ENCODE data around the gene DHX30.
"Not testable (repeated sequence)": the region's sequence is repeated elsewhere in the genome, so short reads cannot be mapped to it uniquely, and the experiment has no call there.

Gene DHX30

DNA sequence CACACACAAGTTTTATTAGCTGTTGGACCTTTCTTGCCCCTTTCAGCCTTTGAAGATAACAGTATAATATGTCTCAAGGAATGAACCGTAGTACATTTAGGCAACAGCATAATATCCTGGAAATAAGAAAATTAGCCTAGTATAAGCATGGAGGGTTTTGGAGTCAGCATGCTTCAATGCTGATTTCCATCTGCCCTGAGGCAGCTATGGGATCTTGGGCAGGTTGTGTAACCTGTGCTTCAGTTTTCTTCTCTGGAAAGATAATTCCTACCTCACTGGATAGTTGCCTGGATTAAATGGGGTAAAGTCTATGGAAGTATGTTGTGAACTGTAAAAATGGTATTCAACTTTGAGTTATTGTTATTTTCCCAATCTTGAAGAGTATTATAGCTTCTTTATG, 1.6 kb downstream of the DHX30 start:
- DNase-seq: no peak

DNA sequence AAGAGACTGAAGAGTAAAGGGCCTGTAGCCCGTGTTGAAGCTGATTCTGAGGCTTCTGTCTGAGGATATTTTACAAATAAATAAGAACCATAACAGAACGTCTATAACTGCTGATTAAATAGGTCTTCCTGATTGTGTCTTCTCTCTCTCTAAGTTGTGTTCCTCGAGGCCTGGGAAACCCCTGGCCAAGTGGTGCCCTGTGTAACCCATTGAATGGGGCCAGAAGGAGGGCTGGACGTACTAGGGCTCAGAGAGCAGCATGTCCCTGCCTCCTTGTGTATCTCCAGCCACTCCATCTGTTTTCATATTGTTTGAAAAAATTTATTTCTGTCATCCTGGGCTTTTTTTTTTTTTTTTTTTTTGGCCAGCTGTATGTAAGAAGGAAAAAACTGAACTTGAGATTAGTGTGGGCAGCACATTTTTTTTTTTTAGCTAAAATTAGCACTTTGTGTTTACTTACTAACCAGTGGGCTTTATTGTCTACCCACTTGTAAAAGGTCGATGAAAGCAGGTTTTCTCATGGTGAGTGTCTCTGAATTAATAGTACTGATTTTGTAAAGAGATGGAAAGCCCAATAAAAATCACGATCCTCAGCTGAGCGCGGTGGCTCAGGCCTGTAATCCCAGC, 10.7 kb downstream of the DHX30 start:
- no peak for DNase-seq

DNA sequence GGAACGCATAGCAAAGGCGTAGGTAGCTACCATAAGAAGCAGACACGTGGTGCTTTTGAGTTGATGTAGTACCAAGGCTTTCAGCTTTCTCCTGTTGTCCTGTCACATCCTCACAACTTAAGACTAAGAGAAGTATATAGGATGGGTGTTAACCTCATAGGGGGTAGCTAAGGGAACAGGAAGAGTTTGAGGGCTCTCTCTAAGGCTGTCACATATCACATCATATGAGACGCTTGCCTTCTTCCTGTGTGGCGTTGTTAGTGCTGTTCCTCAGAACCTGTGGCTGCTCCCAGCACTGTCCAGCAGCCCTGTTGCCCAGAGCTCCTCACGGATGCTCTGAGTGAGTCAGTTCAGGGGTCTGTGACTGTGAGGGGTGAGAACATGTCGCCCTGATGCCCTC, 14.7 kb downstream of the DHX30 start:
- no peak for DNase-seq

DNA sequence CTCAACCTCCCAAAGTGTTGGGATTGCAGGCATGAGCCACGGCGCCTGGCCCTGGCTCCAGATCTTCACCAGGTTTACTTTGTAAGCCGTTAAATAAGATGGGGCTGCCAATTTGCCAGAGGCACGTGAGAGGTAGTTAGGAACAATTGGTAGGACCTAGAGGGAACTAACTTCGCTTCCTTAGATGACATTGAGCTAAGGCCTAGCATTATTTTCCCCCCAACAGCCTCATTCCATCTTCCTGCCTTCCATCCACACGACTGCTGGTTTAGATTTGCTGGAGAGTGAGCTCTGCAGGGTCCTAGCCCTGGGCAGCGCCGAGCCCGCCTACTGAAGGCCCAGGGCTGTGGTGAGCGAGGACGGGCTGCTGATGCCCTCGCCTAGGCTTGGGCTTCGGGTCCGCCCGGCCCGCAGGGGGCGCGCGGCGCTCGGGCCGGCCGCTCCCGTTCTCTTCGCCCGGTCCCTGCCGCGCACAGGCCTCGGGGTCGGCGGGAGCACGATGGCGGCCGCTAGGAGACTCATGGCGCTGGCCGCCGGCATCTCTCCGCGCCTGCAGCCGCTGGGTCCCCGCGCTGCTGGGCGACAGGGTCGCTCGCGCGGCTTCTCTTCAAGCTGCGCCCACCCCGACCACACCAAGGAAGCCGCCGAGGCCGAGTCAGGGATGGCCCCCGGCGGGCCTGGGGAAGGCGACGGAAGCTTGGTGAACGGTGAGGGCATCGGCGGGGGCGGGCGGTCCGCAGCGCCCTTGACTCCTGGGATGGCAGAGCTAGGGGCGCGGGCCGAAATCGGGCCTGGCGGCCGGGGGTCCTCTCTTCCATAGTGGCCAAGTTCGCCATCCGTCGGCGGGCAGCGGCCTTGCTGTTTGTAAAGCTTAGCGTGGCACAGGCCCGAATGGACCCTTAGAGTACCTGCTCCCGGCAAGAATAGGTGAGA, 21.9 kb downstream of the DHX30 start:
- peak; percentile 83 for DNase-seq

DNA sequence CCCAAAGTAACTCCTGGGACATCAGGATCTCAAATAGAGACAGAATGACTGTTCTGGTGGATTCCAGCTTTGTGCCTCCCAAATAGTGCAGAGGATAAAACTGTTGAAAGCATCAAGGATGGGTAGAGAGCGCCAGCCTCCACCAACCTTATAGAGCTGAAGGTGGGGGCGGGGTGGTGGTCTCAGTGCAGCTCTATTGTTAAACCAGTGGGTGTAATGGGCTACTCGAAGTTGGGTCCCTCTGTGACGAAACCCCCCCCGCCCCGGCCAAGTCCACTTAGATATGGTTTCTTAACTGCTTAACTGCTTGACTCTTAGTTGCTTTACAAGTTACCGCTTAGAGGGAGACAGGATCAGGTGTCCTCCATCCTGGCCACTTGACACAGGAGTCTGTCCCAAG, 22.7 kb downstream of the DHX30 start:
- DNase-seq: no peak

DNA sequence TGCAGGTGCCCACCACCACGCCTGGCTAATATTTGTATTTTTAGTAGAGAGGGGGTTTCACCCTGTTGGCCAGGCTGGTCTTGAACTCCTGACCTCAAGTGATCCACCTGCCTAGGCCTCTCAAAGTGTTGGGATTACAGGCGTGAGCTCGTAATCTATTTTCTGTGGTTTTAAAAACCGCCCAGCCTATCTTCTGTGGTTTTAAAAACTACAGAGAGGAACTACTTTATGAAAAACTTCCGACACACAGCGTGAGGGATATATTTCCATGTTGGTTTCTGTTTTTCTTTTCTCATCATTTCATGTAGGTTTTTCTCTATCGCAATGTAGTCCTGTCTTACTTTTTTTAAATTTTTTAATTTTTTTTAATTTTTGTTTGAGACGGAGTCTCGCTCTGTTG, 26.5 kb downstream of the DHX30 start:
- not testable (repeated sequence) for DNase-seq

DNA sequence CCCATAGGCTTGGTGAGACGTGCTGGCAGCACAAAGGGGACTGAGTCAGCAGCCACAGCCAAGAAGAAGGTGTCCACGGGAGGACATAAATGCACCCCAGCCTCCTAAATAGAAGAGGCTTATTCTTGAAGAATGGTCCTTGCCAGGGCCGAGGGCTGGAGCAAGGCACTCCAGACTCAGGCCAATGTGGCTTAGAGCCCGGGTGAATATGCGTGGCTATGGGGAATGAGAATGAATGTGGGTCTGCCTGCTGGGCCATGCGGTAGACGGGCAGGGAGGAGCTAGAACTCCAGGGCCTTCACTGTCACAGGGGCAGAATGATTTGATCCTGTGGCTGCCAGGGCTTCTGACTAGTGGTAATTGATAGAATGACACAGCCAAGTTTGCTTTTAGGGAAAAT, 34.0 kb downstream of the DHX30 start:
- no peak for DNase-seq

DNA sequence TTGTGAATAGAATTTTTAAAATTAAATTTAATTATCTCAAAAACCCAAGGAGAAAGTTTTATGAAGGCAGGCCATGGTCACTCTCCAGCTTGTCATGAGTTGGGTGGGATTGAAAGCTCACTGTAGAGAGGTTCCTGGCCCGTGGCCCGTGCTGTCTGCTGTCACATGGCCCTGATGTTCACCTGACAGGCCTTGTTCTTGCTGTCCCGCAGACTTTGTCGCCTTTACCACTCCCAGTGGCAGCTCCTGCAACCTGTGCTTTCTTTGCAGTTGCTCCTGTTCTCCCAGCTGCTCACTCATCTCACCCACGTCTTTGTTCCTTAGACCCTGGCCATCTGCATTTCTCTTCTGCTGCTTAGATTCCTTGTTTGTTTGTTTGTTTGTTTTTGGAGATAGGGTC, 35.6 kb downstream of the DHX30 start:
- no peak for DNase-seq

DNA sequence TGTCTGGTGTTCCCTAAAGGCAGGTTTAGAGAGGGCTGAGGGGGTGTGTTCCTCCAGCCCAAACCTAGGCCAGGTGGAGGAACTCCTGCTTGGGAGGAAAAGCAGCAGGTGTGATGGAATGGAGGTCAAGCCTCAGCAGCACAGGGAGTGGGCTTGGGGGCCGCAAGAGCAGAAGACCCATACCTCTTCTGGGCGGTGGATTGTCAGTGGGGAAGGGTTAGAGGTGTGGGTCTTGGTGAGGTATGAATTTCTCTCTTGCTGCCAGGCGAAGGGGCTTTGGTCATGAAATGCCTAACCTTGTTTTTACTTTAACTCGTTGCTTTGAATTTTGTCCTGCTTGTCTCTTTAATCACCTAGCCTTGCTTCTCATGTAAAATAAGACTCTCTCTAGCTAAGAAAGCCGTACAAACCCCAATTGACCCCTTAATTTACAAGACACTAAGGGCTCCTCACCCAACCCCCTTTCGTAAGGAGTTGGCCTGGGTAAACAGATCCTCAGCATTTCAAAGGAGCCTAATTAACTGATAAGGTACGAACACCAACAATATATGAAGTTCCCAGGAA, 38.9 kb downstream of the DHX30 start:
- DNase-seq: no peak

DNA sequence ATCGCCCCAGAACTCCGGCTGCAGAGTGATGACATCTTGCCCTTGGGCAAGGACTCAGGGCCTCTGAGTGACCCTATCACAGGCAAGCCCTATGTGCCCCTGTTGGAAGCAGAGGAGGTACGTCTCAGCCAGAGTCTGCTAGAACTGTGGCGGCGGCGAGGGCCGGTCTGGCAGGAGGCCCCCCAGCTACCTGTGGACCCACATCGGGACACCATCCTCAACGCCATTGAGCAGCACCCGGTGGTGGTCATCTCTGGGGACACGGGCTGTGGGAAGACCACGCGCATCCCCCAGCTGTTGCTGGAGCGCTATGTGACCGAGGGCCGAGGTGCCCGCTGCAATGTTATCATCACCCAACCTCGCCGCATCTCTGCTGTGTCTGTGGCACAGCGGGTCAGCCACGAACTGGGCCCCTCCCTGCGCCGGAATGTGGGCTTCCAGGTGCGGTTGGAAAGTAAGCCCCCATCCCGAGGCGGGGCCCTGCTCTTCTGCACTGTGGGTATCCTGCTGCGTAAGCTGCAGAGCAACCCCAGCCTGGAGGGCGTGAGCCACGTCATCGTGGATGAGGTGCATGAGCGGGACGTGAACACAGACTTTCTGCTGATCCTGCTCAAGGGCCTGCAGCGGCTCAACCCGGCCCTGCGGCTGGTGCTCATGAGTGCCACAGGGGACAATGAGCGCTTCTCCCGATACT, 43.4 kb downstream of the DHX30 start:
- no peak for DNase-seq

DNA sequence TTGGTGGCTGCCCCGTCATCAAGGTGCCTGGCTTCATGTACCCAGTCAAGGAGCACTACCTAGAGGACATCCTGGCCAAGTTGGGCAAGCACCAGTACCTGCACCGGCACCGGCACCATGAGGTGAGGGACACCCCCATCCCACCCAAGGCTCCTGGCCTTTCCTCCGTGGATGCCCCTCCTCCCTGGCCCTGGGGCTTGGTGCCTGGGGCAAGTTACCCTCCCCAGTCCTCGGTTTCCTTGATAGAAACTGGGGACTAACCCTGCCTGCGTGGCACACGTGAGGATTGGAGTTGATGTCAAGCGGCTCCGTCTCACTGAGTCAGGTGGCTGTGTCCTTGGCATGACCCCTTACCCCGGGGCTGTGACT, 43.9 kb downstream of the DHX30 start:
- no peak for DNase-seq

DNA sequence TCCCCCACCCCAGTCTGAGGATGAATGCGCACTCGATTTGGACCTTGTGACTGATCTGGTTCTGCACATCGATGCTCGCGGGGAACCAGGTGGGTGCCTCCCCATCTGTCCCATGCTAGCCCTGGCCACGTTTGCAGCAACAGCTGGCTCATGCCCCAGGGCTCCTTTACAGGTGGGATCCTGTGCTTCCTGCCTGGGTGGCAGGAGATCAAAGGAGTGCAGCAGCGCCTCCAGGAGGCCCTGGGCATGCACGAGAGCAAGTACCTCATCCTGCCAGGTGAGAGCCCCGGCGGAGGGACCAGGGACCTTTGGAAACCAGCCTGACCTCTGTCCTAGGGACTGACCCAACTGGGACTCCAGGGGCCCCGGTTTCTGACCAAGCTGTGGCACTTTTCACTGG, 44.3 kb downstream of the DHX30 start:
- DNase-seq: no peak

DNA sequence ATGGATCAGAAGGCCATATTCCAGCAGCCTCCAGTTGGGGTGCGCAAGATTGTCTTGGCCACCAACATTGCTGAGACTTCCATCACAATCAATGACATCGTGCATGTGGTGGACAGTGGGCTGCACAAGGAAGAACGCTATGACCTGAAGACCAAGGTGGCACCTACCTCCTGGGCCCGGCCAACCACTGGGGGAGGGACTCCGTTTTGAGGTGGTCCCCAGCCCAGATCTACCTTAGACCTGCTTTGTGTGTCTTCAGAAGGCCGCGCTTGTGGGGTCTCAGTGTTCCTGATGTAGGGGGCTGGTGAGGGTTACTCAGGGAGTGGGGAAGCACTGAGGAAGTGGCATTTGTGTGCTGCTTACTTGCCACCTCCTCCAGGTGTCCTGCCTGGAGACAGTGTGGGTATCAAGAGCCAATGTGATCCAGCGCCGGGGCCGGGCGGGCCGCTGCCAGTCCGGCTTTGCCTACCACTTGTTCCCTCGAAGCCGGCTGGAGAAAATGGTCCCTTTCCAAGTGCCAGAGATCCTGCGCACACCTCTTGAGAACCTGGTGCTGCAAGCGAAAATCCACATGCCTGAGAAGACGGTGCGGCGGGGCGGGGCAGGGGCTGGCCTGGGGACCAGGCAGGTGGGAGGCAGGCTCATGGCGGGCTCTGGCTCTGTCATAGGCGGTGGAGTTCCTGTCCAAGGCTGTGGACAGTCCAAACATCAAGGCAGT, 45.0 kb downstream of the DHX30 start:
- no peak for DNase-seq

DNA sequence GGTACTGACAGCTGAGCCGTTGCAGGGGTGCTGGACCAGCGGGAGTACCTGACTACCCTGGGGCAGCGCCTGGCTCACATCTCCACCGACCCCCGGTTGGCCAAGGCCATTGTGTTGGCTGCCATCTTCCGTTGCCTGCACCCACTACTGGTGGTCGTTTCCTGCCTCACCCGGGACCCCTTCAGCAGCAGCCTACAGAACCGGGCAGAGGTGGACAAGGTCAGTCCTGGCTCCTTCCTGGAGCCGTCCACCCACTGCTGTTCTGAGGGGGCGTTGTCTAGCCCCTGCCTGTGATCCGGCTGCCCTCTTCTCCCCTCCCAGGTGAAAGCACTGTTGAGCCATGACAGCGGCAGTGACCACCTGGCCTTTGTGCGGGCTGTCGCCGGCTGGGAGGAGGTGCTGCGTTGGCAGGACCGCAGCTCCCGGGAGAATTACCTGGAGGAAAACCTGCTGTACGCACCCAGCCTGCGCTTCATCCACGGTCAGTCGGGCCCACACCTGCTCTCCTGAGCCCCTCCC, 45.7 kb downstream of the DHX30 start:
- no peak for DNase-seq

DNA sequence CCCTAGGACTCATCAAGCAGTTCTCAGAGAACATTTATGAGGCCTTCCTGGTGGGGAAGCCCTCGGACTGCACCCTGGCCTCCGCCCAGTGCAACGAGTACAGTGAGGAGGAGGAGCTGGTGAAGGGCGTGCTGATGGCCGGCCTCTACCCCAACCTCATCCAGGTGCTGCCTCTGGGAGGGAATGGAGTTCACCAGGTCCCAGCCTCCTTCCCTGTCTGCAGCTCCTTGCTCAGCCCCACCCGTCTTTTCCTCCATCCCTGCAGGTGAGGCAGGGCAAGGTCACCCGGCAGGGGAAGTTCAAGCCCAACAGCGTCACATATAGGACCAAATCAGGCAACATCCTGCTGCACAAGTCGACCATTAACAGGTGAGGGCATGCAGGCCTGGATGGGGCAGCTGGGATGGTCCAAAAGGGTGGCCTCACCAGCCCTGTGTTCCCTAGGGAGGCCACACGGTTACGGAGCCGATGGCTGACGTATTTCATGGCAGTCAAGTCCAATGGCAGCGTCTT, 46.3 kb downstream of the DHX30 start:
- no peak for DNase-seq

DNA sequence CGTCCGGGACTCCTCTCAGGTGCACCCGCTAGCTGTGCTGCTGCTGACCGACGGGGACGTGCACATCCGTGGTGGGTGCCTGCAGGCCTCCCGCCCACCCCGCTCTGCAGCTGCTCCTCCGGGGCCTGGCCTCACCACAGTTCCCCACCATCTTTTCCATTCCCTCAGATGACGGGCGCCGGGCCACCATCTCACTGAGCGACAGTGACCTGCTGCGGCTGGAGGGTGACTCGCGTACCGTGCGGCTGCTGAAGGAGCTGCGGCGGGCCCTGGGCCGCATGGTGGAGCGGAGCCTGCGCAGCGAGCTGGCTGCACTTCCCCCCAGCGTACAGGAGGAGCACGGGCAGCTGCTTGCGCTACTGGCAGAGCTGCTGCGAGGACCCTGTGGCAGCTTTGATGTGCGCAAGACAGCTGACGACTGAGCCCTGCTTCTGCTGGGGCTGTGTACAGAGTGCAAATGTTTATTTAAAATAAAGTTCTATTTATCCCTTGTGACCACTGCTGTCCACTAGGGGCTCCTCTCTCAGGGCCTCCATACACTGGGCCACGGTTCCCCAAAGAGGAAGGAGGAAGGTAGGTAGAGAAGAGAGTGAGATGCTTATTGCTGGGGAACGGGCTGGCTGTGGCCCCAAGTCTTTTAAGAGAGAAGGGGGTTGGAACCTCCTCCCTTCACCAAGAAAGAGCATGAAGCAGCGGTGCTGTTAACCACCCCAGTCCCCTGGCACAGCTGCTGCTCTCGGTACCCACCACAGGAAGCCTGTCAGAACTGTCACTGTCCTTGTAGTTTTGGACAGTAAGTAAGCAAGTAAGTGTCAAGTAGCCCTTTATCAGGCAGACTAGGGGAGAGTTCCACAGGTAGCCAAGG, 47.0 kb downstream of the DHX30 start:
- no peak for DNase-seq

DNA sequence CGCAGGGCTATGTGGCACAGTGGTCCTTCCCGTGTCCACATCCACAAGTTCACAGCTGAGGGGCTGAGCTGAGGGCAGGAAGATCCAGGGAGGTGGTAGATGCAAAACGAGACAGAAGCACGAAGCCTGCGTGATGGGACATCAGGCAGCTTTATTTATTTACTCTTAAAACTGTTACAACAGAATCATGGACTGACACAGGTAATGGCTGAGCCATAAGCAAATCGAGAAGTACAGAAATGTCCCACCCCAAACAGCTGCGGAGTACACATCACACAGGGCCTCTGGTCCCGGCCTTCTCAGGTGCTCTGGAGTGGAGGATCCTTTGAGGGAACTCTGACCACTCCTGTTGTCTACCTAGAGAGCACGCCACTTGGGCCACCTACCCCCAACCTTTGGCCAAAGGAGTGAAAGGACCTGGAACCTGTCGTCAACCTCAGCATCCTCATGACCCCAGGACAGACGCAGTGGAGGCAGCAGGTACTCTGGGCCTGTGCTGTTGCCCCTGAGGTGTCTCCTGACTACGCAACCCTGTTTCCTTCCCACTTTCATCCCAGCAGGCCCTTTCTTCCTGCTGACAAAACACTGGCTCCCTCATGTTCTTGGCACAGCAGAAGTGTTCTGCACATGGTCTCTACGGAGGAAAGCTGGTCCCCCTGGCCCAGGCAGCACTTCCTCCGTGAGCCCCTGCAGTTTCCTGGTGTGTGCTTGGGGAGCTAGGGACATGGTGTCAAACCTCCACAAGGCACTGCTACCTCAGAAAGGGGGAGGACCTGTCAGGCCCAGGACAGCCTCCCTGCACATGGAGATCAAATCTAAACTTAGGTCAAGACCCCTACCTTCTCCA, 47.8 kb downstream of the DHX30 start:
- DNase-seq: no peak

DNA sequence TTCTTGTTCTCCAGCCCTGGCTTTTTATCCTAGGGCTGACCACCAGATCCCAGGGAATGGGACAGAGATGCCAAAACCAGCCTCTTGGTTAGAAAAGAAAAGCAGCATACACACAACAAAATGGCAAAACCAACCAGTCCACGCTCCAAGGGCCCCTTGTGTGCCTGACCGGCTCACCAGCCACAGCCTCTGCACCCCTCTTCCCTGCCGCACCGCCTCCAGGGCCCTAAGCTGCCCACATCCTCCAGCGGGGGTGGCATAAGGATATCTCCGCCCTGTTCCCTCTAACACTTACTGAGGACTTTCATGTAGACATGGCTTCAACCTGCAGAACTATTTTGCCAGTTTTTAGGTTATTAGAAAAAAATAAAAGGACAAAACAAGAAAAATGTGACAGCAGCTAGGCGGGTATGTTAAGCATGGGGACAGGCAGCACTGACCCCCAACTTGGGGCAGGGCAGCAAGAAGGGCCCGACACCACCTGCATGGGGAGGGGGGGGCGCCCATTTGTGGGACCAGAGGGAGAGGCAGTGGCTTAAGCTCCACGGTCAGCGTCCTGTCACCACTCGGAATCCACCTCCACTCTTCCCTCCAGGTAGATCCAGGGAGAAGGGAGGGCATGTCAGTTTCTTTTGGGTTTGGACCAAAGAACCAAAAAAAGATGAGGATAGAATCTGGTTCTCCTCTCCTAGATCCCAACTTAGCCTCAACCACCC, 49.1 kb downstream of the DHX30 start:
- no peak for DNase-seq

All from stimulated activated CD8-positive, alpha-beta memory T cell treated with anti-CD3 and anti-CD28 coated beads, Interleukin-4, amount 100 ng/mL, for 48 hours (primary cell).